HG02798 (cell line): Measurements from ENCODE around the gene PLAU.
"Not testable (repeated sequence)": the region's sequence is repeated elsewhere in the genome, so short reads cannot be mapped to it uniquely, and the experiment has no call there.

Experiments
- ATAC-seq: cut with Tn5 transposase; IDR thresholded peaks from one replicate; pipeline ENCODE4 v1.9.1; 2021; ENCODE audit warnings: mild to moderate bottlenecking; ENCODE audit not compliant: unreplicated experiment, poor library complexity

Gene PLAU

GRCh38 chr10:73917566-73918305 lies 6.8 kb downstream of the PLAU start:
- no peak for ATAC-seq

GRCh38 chr10:73919481-73919880 lies 8.5 kb downstream of the PLAU start:
- not testable (repeated sequence) for ATAC-seq

- ATAC-seq: no peak
Measured at GRCh38 chr10:73920089-73920488, 9.2 kb downstream of the PLAU start.

- ATAC-seq: peak; percentile 44
Measured at GRCh38 chr10:73922007-73922863, 11.3 kb downstream of the PLAU start.

- no peak for ATAC-seq
Measured at GRCh38 chr10:73922864-73923133, 11.9 kb downstream of the PLAU start.

GRCh38 chr10:73923935-73924598 lies 13.1 kb downstream of the PLAU start:
- no peak for ATAC-seq

- no peak for ATAC-seq
Measured at GRCh38 chr10:73924935-73925334, 14.0 kb downstream of the PLAU start.

GRCh38 chr10:73925539-73925938 lies 14.6 kb downstream of the PLAU start:
- no peak for ATAC-seq

GRCh38 chr10:73926152-73926764 lies 15.3 kb downstream of the PLAU start:
- no peak for ATAC-seq

GRCh38 chr10:73930630-73931327 lies 19.8 kb downstream of the PLAU start:
- not testable (repeated sequence) for ATAC-seq

- peak; percentile 60 for ATAC-seq
Measured at GRCh38 chr10:73931767-73932619, 21.1 kb downstream of the PLAU start.

- no peak for ATAC-seq
Measured at GRCh38 chr10:73932620-73933112, 21.7 kb downstream of the PLAU start.

- no peak for ATAC-seq
Measured at GRCh38 chr10:73934074-73934473, 23.1 kb downstream of the PLAU start.

GRCh38 chr10:73935895-73936294 lies 25.0 kb downstream of the PLAU start:
- ATAC-seq: no peak

GRCh38 chr10:73937333-73938043 lies 26.6 kb downstream of the PLAU start:
- ATAC-seq: no peak

- peak; percentile 69 for ATAC-seq
Measured at GRCh38 chr10:73940634-73941221, 29.8 kb downstream of the PLAU start.

- no peak for ATAC-seq
Measured at GRCh38 chr10:73941300-73941699, 30.4 kb downstream of the PLAU start.
